GM08714 (cell line): ENCODE measurements around the gene MAOB.
"Not testable (repeated sequence)": the region's sequence is repeated elsewhere in the genome, so short reads cannot be mapped to it uniquely, and the experiment has no call there.

Experiments
- H3K4me3 ChIP-seq: fragments of 200-500 bp; sonication (Bioruptor generic); 2 replicates; pipeline ENCODE4 v1.5.1; 2014; ENCODE audit warnings: mild to moderate bottlenecking, low read length, inconsistent platforms
- ZNF274 ChIP-seq: IDR thresholded peaks from 2 replicates; pipeline ENCODE4 v1.6.1; 2012; ENCODE audit warnings: mild to moderate bottlenecking, low read depth, low read length

The MAOB gene

GRCh38 chrX:43753637-43754036 lies 128.6 kb downstream of the MAOB start:
- H3K4me3 ChIP-seq = no peak overlapping the region
- TF ChIP-seq ZNF274 = no peak

- no peak for TF ChIP-seq ZNF274
- H3K4me3 ChIP-seq = no peak overlapping the region
Observed at GRCh38 chrX:43750248-43750676, 132.0 kb downstream of the MAOB start.

- TF ChIP-seq ZNF274 = no peak
- no peak overlapping the region for H3K4me3 ChIP-seq
Observed at GRCh38 chrX:43747476-43747875, 134.8 kb downstream of the MAOB start.

- TF ChIP-seq ZNF274 = no peak
- no peak overlapping the region for H3K4me3 ChIP-seq
Observed at GRCh38 chrX:43745938-43746721, 136.1 kb downstream of the MAOB start.

- no peak overlapping the region for H3K4me3 ChIP-seq
- TF ChIP-seq ZNF274 = no peak
Observed at GRCh38 chrX:43744284-43744683, 138.0 kb downstream of the MAOB start.

- TF ChIP-seq ZNF274 = no peak
- no peak overlapping the region for H3K4me3 ChIP-seq
Observed at GRCh38 chrX:43743100-43743822, 139.0 kb downstream of the MAOB start.

GRCh38 chrX:43741843-43742573 lies 140.2 kb downstream of the MAOB start:
- no peak for TF ChIP-seq ZNF274
- no peak overlapping the region for H3K4me3 ChIP-seq

- no peak overlapping the region for H3K4me3 ChIP-seq
- no peak for TF ChIP-seq ZNF274
Observed at GRCh38 chrX:43735957-43736356, 146.3 kb downstream of the MAOB start.

- TF ChIP-seq ZNF274 = no peak
- H3K4me3 ChIP-seq = no peak overlapping the region
Observed at GRCh38 chrX:43735534-43735933, 146.7 kb downstream of the MAOB start.

- H3K4me3 ChIP-seq = no peak overlapping the region
- TF ChIP-seq ZNF274 = no peak
Observed at GRCh38 chrX:43734444-43734843, 147.8 kb downstream of the MAOB start.

- H3K4me3 ChIP-seq = no peak overlapping the region
- TF ChIP-seq ZNF274 = no peak
Observed at GRCh38 chrX:43733699-43734098, 148.6 kb downstream of the MAOB start.

GRCh38 chrX:43731086-43731485 lies 151.2 kb downstream of the MAOB start:
- no peak for TF ChIP-seq ZNF274
- no peak overlapping the region for H3K4me3 ChIP-seq

- TF ChIP-seq ZNF274 = no peak
Observed at GRCh38 chrX:43728966-43729365, 153.3 kb downstream of the MAOB start.

GRCh38 chrX:43728002-43728401 lies 154.2 kb downstream of the MAOB start:
- no peak for TF ChIP-seq ZNF274
- H3K4me3 ChIP-seq = no peak overlapping the region

More at GRCh38 chrX:43728966-43729365, 153.3 kb downstream of the MAOB start:
- H3K4me3 ChIP-seq = no peak overlapping the region

- H3K4me3 ChIP-seq = not testable (repeated sequence)
Observed at GRCh38 chrX:43727254-43727653, 155.0 kb downstream of the MAOB start.

- H3K4me3 ChIP-seq = not testable (repeated sequence)
Observed at GRCh38 chrX:43725227-43725626, 157.0 kb downstream of the MAOB start.
